ENCODE measurements around the gene RSAD1.
A peak's percentile ranks its signal among the peaks of the same experiment; 100 is the strongest.

RSAD1 gene

DNA sequence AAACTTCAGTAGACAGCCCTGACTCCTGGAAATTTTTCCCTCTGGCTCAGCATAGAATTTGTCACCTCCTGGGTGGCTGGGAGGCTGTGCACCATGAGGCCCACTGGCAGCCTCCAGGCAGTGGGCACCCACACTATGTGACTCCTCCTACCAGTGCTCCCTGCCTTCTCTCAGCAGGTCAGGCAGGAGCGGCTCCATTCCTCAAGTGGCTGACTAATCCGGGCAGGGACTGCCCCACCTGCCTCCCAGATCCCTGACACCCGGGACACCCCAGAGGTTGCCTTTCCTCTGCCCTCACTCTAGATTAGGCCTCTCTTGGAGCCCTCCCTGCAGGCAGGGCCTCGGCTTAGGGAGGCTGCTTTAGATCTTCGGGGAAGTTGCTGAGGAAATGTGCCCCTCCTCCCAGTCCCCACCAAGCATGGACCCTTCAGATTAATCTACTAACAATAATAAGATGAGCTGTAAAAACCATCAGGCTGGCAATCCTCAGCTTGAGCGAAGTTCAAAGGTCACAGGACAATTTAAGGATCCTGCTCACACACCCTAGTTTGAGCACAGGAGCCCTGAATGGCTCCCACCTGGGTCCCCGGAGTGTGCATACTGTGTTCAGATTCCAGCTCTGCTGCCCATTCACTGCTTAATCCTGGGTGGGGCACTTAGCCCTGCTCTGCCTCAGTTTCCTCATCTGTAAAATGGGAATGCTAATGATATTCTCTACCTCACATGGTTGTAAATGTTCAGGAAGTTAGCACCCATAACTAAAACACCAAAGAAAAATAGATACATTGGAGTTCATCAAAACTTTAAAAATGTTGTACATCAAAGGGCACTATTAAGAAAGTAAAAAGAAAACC lies 19.6 kb downstream of the RSAD1 start:
- peak; percentile 78 for DNase-seq

DNA sequence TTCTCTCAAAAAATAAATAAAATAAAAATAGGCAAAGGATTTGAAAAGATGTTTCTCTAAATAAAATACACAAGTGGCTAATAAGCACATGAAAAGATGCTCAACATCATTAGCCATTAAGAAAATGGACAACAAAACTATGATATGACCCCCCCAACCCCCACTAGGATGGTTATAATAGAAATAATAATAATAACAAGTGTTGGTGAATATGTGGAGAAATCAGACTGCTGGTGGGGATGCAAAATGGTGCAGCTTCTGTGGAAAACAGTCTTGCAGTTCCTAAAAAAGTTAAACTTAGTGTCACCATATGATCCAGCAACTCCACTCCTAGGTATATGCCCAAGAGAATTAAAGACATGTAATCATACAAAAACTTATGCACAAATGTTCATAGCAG lies 20.6 kb downstream of the RSAD1 start:
- DNase-seq = no peak

DNA sequence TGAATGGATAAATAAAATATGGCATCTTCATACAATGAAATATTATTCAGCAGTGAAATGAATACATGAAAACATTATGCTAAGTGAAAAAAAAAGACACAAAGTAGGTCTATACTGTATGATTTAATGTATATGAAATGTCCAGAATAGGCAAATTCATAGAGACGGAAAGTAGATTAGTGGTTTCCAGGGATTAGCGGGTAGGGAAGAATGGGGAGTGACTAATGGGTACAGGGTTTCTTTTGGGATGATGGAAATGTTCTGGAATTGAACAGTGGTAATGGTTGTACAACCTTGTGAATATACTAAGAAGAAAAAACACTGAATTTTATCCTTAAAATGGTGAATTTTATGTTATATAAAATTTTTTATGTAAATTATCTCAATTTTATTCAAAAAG lies 21.1 kb downstream of the RSAD1 start:
- DNase-seq = no peak

DNA sequence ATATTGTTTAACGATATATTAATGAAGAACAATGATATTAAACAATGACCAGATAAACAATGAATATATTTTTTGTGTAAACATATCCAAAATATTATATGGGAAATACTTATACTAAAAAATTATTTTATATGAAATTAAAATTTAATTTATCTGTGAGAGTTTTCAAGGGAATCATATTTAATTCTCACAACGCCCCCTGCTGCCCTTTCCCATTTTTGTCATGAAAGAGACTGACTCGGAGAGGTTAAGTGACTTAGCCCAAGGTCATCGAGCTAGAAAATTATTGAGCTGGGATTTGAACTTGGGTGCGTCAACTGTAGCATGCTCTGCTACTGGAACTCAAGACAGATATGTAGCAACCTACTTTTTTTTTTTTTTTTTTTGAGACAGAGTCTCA lies 22.4 kb downstream of the RSAD1 start:
- peak; percentile 71 for DNase-seq

DNA sequence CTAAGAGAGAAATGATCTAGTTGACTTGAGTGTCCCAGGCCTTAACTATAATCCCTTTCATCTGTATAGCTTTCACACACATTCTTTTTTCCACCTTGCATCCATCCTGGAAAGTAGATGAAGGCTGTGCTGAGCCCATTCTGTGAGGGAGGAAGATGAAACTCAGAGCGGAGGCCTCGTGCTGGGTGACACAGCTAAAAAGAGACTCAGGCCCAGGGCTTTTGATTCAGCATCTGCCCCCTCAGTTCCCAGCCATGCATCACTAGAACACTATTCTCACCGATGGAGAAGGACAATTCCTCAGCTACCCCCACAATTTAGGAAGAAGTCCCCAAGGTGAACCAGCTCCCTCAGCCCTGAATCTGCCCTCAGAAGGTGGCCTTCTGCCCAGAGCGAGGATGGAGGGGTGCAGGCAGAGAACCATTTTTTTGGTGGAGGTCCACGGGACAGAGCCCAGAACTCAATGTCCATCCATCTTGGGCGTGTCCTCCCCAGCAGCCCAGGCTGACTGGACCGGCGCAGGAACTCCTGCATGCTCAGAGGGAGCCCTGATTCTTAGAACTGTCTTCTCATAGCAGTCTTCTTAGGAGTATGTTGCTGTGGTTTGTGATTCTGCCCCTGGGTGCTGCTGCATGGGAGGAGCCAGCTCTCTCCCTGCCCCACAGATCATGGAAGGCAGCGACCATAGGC lies 23.8 kb downstream of the RSAD1 start:
- no peak for DNase-seq

DNA sequence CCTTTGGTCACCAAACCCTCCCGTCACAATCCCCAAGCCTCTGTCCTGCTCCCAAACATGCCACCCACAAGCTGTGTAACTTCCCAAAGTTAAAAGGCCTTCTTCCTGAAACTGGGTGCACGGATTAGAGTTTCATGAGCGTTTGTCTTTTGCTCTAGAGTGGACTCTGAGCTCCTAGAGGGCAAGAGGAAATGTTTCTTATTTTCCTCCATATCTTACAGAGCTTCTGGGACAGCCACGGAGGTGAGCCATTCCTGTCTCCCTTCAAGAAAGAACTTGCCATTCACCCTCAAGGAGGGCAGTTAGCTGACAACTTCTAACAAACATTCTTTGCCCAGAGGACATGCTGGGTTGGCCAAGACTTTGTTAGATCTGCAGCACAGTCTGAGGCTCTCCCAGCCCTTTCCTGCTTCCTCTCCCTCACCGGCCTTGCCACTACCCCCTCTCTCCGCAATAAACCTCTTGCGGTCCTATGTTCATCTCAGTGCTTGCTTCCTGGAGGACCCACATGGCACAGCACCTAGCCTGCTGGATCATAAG lies 27.0 kb downstream of the RSAD1 start:
- DNase-seq = no peak

DNA sequence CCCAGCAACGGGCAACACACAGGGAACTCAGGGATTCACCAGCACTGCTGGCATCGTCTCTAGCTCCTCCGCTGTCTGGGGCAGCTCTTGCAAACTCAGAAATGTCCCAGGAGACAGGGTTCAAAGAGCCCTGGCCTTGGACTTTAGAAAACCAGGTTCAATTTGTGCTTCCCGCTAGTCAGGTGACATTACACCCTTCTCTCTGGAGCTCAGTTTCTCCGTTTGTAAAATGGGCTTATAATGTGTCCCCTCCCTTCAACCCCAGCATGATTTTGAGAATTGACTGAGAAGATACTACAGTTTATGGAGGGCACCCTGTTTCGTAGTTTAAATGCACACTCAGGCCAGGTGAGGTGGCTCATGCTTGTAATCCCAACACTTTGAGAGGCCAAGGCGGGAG lies 27.6 kb downstream of the RSAD1 start:
- no peak for DNase-seq

DNA sequence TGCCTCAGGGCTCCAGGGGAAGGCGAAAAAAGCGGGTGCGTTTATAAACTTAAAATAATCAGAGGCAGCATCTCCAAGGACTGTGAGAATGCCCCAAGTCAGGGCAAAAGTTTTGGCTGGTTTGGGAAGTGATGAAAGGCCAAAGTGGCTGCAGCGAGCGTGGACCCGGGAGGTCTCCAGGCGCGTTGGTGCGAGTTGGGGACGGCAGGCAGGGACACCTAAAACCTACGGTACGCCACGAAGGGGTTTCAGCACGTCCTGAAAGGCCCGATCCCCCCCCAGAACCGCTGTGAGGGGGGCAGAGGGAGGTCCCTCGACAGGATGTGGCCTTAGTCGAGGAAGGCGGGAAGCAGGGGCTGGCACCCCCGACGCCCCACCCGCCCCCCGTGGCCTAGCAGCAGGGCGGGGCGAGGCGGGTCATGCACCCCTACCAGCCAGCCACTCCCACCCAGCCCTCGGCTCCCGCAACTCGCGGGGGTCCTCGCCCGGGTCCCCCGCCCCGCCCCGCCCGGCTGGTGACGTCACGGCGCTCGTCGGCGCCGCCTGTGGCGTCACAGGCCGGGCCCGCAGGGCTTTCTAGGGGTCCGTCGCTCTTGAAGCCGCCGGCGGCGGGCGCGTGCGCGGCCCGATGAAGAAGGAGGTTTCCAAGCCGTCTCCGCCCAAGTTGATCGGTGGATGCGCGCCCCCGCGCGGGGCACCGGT lies 29.4 kb downstream of the RSAD1 start, which contains the start of gene MYCBPAP:
Gene MYCBPAP (plus strand): TSS at position 569 of the 702 bp plus-strand sequence. CDS start 236 bp downstream, outside the sequence.
- peak; percentile 95 for DNase-seq

DNA sequence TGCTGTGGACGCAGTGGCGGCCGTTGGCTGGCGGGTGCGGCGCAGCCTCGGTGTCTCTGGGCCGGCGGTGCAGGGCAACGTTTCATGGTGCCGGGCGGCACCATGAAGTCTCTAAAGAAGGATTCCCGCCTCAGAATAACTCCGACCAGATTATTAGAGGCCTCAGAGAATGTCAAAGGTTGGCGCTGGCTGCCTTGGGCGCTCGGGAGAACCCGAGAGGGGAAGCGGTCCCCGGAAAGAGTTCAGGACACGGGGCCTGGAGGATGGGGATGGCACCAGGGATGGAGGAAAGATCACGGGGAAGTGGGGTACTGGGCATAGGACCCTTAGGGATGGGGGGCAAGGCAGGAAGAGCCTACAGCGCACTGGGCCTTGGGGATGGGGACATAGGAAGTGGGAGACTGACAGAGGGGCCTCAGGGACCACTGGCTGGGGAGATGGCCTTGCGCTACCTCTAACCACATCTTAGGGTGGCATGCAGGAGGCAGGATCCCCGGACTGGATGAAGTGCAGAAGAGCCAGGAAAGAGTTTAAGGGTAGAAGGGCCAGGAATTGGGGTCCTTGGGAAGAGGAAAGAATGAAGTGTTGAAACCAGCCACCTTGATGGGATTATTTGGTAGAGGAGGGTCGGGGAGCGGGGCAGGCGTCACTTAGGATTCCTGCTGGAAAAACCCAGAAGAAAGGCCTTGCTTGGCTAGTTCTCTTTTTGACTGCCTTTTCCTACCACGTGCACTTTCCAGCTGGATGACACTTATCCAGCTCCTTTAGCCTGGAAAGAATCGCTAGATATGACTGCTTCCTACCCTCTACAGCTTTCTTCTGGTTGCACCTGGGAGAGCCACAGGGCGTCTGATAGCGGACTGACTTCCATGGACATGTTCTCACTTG lies 30.2 kb downstream of the RSAD1 start:
- peak; percentile 40 for DNase-seq

DNA sequence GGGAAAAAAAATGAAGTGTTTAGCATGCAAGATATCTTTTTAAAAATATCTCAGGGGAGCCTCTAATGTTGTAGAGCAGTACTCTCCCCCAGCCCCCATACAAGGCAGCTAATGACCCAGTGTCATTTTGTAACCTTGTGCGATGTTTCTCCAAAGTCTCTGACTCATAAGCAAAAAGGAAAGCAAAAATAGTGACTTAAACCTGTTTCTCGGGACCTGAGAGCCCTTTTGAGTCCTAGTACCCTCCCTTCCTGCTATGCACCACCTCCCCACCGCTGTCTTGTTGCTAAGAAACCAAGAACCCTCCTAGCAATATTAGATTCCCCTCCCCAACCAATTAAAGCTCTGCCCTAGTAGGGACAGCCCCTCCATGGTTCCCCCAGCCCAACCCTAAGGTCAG lies 32.4 kb downstream of the RSAD1 start:
- peak; percentile 47 for DNase-seq

DNA sequence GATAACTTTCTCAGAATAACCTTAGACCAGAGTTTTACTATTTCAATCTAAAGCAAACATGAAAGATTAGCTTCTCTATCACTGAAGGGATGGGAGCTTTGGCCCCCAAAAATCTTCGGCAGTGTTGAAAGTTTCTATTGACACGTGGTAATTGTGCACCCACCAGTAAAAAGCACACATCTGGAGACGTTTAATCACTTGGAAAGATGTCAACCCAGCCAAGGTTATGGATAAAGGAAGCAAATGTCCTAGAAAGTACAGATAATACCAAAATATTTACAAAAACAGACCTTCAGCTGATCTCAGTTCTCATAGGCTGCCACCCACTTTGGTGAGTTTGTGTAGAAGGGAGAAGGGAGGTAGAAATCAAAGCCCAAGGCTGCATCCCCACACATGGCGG lies 34.8 kb downstream of the RSAD1 start:
- no peak for DNase-seq

DNA sequence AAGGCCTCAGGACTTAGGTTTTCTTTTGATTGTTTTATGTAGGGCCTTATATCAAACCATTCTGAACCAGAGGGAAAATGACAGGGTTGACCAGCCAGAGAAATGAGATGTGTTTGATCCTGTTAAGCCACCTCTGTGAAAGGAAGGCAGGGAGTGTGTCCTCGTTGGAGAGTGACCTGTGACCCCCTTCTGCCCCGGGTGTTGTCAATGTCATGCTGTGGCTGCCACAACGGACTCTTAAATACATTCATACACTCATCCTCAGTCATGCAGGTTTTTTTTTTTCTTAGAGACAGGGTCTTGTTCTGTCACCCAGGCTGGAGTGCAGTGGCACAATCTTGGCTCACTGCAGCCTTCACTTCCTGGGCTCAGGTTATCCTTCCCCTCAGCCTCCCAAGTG lies 35.7 kb downstream of the RSAD1 start:
- no peak for DNase-seq

DNA sequence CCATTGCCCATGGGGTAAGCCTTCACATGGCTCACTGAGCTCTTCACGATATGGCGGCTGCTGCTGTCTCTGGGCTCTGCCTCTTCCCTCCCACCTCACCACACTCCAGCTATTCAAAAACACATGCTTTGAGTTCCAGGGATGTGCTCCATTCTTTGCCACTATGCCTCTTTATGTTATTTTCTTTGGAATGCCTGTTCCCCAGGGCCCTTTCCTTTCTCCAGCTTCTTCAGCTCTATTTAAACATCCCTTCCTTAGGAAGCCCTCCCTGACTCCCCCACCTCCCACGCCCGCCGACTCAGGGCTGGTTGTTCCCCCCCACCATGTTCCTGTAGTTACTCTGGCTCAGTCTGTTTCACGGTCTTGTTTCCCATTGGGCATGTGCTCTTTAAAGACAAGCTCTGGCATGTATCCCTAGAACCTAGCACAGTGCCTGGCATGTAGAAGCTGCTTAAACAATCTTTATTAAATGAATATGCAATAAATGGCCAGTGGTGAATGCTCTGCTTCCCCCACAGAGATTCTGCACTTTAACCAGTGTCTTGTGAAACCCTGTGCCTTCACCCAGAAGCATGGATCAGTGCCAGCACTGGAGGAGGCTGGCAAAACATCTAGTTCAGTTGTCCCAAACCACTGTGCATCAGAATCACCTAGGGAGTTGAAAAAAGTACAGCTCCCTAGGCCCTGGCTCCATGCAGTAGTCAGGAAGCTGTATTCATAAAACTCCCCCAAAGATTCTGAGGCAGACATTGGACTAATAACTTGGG lies 36.5 kb downstream of the RSAD1 start:
- no peak for DNase-seq

DNA sequence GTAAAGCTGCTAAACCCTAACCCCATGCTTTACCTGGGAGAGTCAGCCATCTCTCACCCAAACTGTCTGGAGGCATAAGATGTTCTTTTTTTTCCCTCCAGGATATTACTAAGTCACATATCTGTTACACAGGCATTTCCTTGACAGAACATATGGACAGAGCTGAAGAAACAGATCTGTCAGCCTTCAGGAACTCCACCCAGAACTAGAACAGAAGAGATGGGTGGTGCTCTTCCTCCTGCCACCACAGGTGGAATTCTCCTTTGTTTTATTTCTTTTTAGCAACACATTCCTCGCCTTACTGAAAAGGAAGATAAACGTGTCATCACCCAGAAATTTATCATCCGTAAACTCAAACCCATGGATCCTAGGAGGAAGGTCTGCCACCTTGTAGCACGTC lies 38.4 kb downstream of the RSAD1 start:
- DNase-seq = no peak

DNA sequence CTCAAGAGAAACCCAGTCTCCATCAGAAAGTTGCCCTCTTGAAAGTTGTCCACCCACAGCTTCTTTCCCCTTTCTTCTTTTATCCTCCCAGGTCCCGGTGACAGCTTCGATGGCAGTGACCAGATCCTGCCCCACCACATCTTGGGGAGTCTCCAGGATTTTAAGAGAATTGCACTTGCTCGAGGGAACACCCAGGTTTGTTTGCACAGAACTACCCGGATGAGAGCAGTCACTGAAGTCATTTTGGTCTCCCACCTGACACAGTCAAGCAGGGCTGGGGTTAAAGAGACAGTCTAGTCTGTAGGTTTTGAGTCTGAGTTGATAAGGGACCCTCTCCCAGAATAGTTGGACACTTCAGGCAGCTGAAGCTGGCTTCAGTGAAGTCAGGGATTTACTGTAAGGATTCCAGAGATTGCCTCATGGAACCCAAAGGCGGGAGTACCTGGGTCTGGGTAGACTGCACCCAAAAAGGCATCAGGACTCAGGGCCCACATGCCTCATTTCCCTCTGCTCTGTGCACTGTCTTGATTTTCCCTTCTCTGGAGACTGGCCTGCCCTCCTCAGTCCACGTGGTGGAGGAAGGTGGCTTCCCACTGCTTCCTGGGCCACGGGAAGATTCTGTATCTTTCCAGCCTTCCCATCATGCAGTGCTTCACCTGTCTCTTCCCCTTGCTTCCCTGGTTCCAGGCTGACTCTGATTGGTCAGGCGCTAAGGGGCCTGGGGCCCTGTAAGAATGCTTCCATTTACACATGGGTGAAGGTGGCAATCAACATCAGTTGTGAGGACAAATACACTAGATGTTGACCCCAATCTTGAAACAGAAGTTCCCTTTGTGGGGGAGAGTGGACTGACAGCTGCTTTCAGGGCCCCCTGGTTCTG lies 39.1 kb downstream of the RSAD1 start:
- no peak for DNase-seq

DNA sequence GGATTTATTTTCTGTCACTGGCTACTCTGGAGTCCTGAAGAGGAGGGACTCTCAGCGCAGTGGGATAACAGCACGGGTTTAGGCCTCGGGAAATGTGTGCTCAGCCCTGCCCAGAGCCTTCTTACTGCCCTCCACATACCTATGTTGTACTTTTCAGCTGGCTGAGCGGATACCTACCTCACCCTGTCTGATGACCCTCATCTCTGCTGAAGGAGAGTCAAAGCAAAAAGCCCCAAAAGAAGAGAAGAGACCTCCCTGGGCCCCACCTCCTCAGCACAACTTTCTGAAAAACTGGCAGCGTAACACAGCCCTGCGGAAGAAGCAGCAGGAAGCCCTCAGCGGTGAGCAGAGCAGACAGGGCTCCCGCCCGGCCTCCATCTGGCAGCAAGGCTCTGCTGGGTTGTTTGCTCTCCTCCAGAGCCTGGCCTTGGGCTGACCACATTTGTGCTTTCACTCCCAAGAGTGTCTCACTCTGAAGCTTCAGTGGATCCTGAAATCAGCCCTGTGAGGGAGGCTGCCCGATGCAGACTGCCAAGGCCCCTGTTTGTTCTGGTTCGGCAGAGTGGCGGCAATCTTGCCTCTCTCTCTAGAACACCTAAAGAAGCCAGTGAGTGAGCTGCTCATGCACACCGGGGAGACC lies 39.8 kb downstream of the RSAD1 start:
- DNase-seq = no peak

DNA sequence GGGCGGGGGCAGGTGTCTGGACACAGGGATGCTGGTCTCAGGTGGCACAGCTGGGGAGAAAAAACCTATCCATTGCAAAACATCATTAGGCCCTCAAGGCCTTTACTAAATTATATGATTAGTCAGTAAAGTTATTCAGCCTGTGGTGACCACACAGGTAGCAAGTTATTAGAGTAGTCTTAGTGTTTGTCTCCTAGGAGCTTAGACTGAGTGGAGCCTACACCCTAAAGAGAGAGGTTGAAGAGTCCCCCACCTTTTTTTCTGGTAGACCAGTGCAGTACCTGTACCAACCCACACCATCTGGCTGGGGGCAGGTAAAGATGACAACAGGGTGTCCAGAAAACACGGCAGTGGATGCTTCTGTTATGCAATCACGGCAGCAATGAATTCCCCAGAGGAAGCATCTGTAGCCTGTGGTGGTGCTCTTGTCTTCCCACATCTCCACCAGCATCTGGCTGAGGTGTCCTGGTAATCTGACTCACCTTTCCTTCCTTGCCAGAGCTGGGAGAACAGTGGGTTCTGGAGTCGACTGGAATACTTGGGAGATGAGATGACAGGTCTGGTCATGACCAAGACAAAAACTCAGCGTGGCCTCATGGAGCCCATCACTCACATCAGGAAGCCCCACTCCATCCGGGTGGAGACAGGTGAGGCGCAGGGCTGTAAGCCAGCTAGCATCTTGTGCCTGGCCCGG lies 40.6 kb downstream of the RSAD1 start:
- no peak for DNase-seq

DNA sequence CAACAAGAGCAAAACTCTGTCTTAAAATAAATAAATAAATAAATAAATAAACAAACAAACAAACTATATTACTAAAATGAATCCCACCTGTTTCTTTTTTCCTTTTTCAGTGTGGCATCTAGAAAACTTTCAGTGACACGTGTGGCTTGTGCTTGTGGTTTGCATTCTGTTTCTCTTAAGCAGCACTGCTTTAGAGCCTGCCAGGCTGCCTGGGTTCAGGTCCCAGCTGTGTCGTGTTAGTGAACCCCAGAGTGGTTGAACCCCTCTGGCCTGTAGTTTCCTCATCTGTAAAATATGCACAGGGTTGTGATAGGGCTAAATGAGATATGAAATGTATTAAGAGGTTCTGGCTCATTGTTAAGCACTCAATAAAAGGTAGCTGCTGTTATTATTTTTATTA lies 41.8 kb downstream of the RSAD1 start:
- no peak for DNase-seq

DNA sequence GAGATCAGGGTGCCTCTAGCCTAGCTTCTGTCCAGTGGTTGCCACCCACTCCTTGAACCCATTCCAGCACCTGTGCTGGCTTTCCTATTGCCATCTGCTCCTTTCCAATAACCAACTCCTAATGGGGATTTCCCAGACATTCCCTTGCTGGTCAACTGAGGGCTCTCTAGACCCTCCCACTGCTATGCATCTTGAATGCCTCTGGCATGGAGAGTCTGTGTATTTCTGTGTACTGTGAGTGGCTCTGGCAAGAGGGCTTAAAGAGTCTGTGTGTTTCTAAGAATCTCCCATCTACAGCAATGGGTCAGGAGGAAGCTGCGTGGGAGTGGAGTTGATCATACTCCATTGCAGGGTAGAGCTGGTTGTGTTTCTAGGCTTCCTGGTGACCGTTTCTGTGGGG lies 42.9 kb downstream of the RSAD1 start:
- DNase-seq = no peak
